Measurements from ENCODE around the gene CDC37. TPM values are rescaled to one million over a fixed set of nuclear protein-coding genes. Genes with fewer than 3 reads are reported as not detected.

CDC37 gene
- 260 and 268 TPM in 2 replicates for total RNA-seq (2014; rRNA removed; shearing (Covaris generic))

DNA sequence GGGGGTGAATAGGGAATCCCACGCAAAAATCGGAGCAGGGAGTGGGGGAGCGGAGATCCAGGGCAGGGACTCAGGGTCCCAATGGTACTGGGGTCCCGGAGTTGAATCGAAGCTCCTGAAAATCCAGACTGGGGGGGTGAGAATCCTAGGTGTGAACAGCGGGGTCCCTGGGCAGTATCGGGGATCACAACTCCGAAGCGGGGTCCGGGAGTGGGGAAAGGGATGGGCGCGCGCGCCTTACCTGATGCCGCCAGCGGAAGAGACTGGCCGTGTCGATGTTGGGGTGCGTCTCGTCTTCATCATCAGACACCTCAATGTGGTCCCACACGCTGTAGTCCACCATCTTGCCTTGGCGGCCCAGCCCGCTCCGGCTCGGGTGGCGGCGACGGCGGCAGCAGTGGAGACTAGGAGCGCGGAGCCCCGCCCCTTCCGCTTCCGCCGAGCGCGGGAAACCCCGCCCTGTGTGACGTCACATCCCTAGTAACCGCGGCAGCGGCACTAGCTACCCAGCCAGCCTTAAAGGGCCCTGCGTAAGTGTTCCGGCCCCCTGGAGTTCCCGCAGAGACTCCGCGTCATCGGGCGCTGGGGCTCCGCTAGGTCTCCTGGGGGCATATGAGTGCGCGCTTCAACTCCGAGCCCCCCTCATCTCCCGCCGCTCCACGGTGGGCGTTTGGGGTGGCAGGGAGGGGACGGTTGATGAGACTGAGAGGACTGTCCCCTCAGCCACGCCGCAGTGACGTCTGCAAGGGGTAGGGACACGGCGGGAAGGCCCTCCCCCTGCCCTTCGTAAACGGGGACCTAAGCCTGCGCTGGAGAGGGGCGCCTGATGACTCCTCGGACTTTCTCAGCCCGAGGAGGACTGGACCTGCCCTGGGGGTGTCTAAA lies at the start of gene CDC37:
TSS of gene CDC37 (minus strand) at position 406 of the 885 bp plus-strand sequence. CDS start at position 343, 63 bp downstream.
- DNase-seq (ENCODE audit: low spot score), result peak; percentile 96

DNA sequence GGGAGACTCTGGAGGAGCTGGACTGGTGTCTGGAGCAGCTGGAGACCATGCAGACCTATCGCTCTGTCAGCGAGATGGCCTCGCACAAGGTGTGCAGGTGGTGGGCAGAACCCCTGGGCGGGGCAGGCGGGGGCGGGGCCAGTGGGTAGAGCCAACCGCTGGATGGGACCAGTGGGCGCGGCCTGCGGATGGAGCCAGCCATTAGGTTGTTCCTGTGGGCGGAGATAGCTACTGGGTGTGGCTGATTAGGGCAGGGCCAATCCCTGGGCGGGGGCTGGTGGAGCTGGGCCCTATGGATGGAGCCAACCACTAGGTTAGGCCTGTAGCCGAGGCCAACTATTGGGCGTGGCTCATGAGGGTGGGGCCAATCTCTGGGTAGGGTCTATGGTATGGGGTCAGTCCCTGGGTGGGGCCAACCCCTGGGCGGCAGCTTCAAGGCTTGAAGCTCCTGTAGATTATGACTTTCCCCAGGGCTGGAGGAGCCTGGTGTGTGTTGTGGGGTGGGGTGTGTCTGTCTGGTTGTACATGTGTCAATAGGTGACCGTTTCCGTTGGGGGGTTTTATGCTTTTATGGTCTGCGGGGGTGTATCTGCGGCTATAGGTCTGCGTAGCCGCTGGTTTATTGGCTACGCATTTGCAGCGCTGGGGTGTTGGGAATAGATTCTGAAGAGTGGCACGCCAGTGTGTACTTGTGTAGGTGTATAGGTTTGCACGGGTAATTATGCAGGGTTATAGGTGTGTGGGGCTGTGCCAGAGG lies 47.7 kb upstream of the CDC37 start:
- peak; percentile 64 for DNase-seq (ENCODE audit: low spot score)

DNA sequence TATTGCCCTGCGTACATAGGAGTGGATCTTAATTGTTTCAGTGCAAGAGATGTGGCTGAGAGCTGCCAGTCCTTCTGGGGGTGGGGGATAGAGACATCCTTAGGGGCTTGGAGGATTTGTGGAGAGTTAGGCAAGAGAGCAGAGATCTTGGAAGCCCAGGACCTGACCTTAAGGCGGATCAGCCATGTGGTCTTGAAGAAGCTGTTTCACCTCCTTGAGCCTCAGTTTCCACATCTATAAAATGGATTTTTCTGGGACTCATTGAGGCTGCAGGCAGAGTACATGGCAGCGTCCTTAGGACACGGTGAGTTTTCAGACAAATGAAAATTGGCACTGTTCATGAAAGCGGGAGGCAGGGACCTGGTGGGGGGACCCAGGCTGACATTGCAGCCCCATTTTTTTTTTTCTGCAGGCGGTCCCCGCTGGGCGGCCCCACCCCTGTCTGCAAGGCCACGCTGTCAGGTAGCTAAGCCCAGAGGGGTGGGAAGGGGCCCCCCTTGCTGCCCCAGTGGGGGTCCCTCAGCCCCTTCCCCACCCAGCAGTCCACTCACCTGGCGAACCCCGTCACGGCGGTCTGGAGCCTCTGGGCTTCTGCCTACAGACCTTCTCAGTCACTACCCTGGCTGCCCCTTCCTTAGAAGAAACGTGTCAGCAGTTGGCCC lies 47.0 kb upstream of the CDC37 start:
- no peak for DNase-seq (ENCODE audit: low spot score)

DNA sequence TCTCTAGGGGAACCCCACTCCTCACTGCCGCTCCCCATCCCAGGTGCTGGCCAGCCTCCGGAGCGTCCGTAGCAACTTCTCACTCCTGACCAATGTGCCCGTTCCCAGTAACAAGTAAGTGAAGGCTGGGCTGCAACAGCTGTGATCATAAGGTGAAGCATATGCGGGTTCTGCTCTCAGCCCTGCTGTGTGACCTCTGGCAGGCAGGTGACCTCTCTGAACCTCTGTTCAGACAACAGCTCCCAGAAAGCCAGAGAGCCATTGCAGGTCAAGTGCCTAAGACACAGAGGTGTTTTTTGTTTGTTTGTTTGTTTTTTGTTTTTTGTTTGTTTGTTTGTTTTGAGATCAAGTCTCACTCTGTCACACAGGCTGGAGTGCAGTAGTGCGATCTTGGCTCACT lies 45.7 kb upstream of the CDC37 start:
- DNase-seq (ENCODE audit: low spot score), result no peak

DNA sequence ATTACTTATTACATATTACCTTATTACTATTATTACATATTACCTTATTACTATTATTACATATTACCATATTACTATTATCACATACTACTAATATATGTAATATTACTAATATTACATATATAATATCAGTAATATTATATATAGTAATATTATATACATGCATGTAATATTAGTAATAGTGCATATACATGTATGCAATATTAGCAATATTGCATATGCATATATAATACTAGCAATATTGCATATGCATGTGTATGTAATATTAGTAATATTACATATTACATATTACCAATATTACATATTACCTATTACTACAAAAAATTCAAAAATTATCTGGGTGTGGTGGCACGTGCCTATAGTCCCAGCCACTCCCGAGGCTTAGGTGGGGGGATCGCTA lies 39.4 kb upstream of the CDC37 start:
- DNase-seq (ENCODE audit: low spot score), result no peak

DNA sequence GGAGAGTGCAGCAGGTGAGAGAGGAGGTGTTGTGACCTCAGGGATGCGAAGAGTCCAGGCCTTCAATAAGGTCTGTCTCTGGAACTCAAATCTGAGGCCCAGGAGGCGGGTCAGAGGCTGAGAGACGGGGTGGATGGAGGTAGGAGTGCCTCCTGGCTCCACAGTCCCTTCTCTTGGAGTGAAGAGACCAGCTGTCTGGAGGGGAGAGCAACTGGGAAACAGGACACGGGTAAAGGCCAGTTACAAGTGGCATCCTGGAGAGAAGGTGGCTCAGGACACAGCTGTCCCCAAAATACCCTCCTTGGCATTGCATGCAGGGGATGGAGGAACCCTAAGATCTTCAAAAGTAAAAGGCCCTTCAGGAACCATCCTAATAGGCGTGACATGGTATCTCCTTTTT lies 36.2 kb upstream of the CDC37 start:
- no peak for DNase-seq (ENCODE audit: low spot score)

DNA sequence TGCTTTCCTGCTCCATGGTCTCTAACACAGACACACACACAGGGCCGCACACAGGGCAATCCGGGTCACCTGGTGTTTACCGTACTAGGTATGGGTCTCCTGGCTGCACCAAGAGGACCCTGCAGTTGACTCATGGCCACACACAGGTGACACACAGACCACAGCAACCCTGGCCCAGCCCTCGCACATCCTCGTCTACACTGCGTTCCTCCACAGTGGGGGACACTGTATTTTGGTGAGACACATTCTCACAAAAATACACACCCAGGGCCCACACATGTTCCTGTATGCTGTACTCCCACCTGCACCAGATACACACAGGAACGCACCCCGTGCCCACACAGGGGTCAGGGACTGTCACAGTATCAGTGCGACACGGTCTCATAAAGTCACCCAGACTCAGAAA lies 29.8 kb upstream of the CDC37 start:
- DNase-seq (ENCODE audit: low spot score), result no peak

DNA sequence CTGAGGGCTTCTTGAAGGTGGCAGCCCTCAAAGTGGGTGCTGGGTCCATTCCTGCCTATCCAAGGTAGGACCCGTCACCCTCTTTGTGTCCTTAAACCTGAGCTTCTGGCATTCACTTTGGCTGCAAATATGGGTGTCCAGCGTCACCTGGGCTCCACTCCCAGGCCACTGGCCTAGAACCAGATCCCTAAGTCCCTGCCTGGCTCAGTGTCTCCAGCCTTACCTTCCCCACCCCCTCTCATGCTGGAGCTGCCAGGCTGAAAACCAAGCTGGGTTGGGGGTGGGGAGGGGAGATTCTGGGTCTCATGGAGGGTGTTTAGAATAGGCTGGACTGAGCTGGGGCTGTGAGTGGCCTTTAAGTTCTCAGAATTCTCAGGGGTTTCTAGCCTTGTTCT lies 29.4 kb upstream of the CDC37 start:
- DNase-seq (ENCODE audit: low spot score), result no peak

DNA sequence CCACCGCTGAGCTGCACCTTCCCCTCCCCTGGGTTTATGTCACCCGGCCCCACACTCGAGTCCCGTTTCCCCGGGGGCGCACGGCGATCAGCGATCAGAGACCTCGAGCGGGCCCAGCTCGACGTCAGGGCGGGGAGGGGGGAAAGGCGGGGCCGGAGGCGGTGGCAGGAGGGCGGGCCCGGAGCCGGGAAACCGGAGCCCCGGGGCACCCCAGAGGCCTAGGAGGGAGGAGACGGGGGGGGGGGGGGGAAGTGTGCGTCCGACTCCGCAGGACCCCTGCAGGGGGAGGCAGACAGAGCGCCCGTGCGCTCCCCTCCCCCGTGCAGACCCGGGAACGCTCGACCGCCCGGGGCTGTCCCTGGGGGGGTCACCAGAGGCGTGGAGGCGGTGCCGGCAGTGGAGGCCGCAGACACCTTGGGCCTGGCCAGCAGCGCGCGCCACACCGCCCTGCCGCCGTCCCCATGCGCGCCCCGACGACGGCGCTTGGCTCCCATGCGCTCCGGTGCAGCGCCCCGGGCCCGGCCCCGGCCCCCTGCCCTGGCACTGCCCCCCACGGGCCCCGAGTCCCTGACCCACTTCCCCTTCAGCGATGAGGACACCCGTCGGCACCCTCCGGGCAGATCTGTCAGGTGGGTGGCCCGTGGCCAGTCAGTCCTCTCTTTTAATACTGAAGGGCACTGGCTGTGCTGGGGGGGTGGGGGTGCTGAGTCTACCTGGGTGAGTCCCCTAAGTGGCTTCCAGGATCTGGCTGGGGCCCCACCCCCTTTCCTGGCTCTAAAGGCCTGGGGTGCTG lies 28.8 kb upstream of the CDC37 start:
- DNase-seq (ENCODE audit: low spot score), result no peak

DNA sequence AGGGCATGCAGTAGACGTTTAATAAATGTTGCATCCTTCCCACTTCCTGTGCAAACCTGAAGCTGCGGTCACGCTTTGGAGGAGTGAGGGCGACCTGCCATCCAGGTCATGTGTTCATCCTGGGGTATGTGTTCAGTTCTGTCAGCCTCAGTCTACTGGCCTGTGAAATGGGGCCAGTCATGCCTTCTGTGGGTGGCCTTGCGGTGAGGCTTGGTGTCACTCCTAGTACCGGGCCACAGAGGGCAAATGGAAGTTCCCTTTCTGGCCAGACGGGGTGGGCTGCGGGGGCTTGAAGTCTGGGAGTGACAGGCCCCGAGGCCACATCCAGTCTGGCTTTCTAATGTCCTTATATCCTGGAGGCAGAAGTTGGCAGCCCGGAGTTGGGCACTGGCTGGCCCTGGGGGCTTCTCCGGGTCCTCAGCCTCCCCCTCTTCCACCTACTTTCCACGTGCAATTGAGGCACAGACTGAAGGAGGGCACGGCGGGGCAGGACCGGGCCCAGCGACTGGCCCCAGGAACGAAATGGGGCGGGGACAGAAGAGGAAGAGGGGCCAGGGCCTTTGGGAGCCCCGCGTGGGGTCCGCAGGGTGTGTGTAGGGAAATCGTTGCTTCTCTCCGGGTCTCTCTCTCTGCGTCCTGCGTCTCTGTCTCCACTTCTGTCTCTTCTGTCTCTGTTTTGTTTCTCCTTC lies 28.1 kb upstream of the CDC37 start:
- no peak for DNase-seq (ENCODE audit: low spot score)

DNA sequence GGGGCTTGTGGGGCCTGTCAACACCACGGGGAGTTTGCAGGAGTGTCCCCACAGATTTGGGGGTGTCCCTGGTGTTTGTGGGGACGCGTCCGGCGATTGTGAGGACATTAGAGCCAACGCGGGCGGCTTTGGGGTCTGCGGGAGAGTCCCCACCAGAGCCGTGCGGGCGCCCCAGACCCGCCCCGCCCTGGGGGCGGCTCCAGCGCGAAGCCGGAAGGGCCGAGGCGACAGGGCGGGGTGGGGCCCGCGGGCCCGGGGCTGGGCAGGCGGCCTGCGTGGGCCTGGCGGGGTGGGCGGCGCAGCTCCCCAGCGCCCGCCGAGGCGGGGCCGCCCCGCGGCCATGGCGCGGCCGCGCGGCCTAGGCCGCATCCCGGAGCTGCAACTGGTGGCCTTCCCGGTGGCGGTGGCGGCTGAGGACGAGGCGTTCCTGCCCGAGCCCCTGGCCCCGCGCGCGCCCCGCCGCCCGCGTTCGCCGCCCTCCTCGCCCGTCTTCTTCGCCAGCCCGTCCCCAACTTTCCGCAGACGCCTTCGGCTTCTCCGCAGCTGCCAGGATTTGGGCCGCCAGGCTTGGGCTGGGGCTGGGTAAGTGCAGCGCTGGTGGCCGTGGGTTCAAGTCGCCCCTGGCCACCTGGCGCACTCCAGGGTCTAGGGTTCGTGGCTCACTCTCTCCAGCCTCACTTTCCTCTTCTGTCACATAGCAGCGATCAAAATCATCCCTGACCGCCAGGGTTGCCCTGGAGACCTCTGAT lies 27.3 kb upstream of the CDC37 start:
- no peak for DNase-seq (ENCODE audit: low spot score)

DNA sequence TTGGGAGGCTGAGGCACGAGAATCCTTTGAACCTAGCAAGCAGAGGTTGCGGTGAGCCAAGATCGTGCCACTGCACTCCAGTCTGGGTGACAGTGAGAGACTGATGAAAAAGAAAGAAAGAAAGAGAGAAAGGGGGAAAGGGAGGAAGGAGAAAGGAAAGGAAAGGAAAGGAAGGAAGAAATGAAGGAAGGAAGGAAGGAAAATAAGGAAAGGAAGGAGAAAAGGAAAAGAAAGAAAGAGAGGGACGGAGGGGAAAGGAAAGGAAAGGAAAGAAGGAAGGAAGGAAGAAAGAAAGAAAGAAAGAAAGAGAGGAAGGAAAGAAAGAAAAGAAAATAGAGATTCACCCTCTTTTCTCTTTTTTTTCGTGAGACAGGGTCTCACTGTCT lies 25.6 kb upstream of the CDC37 start:
- no peak for DNase-seq (ENCODE audit: low spot score)

DNA sequence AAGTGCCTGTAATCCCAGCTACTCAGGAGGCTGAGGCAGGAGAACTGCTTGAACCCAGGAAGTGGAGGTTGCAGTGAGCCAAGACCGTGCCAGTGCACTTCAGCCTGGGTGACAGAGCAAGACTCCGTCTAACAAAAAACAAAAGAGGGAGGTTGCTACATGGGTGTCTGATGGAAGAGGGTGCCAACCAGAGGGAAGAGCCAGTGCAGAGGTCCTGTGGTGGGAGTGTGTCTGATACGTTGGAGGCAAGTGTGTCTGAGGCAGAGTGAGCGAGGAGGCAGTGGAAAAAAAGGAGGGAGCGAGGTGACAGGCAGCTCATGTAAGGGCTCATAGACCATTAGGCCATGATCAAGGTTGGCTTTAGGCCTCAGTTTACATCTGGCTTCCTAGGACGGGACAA lies 23.8 kb upstream of the CDC37 start:
- no peak for DNase-seq (ENCODE audit: low spot score)

DNA sequence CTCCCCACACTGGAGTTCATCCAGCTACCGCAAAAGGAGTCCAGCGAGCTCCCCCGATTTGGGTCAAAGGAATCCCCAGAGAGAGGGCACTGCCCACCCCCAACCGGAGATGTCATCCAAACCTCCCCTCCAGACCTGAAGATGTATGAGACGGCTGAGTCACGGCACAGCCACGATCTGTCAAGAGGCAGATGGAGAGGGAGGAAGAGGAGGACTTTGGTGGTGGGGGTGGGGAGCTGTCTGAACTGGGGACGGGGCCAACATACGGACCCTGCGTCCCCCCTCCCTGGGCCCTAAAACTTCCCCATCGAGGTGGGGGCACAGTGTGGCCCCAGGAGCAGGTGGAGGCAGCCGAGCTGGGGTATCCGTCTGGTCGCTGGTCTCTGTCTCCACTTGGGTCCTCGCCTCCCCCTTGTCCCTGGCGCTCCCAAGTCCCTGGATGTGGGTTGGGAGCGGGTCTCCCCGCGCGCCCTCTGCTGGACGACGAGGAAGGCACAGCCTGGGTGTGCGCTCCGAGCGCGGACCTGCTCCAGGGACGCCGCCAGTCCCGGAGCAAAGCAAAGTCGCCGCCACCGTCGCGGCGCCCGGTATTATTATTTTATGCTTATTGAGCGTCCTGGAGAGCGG lies 20.8 kb upstream of the CDC37 start:
- DNase-seq (ENCODE audit: low spot score), result peak; percentile 78

DNA sequence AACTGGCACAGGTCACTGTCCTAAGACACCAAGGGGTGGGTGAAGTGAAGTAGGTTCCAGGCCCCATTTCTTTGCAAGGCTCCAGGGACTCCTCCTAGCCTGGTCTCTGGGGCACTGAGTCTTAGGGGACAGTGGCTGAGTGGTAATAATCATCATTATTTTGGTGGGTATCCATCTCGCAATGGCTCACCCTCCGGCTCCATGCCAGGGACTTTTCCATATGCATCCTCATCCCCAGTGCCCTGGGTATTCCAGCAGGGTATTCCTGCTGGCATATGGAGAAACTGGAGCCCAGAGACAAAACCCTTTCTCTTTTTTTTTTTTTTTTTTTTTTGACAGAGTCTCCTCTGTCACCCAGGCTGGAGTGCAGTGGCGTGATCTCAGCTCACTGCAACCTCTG lies 19.5 kb upstream of the CDC37 start:
- DNase-seq (ENCODE audit: low spot score), result no peak

DNA sequence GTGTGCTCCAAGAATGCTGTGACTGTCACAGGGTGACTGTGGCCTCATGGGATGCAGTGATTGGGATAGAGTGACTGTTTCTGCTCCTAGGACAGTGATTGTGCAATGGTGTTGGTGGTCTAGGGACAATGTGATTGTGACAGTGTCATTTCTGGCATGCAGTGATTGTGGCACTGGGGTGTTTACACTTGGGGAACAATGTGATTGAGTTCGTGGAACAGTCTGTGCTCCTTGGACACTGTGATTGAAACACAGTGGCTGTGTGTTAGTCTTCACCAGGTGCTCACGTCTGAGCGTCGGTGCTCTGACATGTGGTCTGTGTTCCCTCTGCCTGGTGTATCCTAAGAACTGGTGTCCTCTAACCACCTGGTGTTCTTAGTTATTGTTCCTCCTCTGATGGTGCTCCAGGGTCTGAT lies 18.7 kb upstream of the CDC37 start:
- DNase-seq (ENCODE audit: low spot score), result no peak

DNA sequence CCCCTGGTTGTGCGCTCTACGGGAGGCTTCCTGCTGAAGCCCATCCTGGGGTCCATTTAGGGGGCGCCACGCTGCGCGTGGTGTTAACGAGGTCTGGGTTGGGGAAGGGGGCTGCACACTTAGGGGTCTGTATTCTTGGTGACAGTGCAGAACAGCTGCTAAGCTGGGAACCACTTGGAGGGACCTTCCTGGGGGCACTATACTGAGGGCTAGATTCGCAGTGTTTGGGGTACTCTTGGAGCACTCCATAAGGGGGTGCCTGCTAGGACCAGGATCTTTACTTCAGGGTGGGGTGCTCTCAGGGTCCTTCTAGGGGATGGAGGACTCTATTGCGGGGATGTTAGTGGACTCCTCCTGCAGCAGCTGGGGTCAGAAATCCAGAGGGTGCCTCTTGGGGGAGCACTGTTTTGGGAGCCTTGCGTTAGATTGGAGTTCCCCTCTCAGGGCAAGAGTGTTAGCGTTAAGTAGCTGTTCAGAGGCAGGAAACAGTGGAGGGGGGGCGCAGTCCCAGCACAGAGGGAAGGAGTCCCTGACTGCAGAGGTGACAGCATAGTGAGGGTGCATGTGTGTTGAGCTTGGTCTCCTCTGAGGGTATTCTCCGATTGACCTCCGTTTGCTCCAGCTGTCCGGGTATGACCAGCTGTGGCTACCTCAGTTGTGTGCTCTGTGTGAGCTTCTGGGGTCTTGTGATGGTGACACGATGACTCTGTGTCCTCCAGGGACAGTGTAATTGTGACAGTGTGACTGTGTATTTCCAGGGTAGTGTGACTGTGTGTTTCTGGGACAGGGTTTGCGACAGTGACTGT lies 18.1 kb upstream of the CDC37 start:
- DNase-seq (ENCODE audit: low spot score), result no peak

DNA sequence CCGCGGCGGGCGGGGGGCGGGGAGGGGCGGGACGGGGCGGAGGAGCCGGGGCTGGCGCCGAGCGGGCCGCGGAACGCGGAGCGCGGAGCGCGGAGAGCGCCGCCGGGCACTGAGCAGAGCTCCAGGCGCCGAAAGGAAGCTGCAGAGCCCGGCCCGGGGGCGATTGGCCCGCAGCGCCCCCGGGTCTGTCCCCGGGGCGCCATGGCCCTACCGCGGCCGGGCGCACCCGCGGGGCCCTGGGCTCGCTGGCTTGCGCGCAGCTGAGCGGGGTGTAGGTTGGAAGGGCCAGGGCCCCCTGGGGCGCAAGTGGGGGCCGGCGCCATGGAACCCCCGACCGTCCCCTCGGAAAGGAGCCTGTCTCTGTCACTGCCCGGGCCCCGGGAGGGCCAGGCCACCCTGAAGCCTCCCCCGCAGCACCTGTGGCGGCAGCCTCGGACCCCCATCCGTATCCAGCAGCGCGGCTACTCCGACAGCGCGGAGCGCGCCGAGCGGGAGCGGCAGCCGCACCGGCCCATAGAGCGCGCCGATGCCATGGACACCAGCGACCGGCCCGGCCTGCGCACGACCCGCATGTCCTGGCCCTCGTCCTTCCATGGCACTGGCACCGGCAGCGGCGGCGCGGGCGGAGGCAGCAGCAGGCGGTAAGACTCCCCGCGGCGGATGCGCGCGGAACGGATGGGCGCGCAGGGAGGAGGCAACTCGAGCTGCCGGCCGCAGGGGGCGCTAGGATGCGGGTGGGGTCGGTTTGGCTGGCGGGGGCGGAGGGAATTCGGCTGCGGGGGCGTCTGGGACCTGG lies 17.3 kb upstream of the CDC37 start, which contains the start of gene PDE4A:
TSS of gene PDE4A (plus strand) at position 95 of the 796 bp plus-strand sequence. CDS start at position 322, 227 bp downstream.
- DNase-seq (ENCODE audit: low spot score), result peak; percentile 23

Data from A172 (cell line).